Panc1 (cell line): ENCODE results near the gene OGFOD2.

Experiments used
- CTCF ChIP-seq: fragments of 450-650 bp; IDR thresholded peaks from 2 replicates; pipeline ENCODE4 v1.5.1; 2017; ENCODE audit warnings: mild to moderate bottlenecking
- POLR2AphosphoS5 ChIP-seq: IDR thresholded peaks from 2 replicates; pipeline ENCODE4 v1.6.1; 2012; ENCODE audit warnings: mild to moderate bottlenecking, low read depth, low read length, moderate library complexity
- REST ChIP-seq, 2 experiments: IDR thresholded peaks; 2 replicates each; pipeline ENCODE4 v1.6.1; 2011 to 2012; ENCODE audit warnings: low read depth in 2 of 2, control low read depth in 1 of 2, low read length in 1 of 2, mild to moderate bottlenecking in 1 of 2, moderate library complexity in 1 of 2; ENCODE audit not compliant: insufficient read depth in 1 of 2
- SIN3A ChIP-seq: IDR thresholded peaks from 2 replicates; pipeline ENCODE4 v1.6.1; 2012; ENCODE audit warnings: low read depth, mild to moderate bottlenecking, low read length, moderate library complexity, borderline replicate concordance; ENCODE audit not compliant: insufficient read depth

GRCh38 chr12:122989874-122990419, 14.9 kb downstream of the OGFOD2 start:
- TF ChIP-seq CTCF (no peak), POLR2AphosphoS5 (no peak), REST (IDR thresholded peaks at IDR 0.05; ENCODE audit: insufficient read depth in 1 of 2, low read depth in 2 of 2, low read length in 1 of 2) (no peak), SIN3A (no peak)
